Measurements from ENCODE around the gene CCDC97.

DNA sequence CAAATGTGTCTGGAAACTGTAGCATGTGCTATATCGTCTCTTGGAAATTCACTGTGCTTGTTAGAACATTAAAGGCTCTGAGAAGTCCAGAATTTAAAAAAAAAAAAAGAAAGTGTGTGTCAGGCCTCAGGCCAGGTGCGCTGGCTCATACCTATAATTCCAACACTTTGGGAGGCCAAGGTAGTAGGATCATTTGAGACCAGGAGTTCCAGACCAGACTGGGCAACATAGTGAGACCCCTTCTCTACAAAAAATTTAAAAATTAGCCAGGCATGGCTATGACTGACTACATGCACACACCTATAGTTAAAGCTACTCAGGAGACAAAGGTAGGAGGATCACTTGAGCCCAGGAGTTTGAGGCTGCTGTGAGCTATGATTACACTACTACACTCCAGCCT is 40.9 kb upstream of the CCDC97 start:
- TF ChIP-seq, protein P1, sequence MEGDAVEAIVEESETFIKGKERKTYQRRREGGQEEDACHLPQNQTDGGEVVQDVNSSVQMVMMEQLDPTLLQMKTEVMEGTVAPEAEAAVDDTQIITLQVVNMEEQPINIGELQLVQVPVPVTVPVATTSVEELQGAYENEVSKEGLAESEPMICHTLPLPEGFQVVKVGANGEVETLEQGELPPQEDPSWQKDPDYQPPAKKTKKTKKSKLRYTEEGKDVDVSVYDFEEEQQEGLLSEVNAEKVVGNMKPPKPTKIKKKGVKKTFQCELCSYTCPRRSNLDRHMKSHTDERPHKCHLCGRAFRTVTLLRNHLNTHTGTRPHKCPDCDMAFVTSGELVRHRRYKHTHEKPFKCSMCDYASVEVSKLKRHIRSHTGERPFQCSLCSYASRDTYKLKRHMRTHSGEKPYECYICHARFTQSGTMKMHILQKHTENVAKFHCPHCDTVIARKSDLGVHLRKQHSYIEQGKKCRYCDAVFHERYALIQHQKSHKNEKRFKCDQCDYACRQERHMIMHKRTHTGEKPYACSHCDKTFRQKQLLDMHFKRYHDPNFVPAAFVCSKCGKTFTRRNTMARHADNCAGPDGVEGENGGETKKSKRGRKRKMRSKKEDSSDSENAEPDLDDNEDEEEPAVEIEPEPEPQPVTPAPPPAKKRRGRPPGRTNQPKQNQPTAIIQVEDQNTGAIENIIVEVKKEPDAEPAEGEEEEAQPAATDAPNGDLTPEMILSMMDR (IDR thresholded peaks at IDR 0.05; ENCODE audit: insufficient read depth, low read depth, low read length), result no peak
- no peak for TF ChIP-seq EZH2 (IDR thresholded peaks at IDR 0.05; ENCODE audit: insufficient read depth, low read length)
